Caco-2 (cell line): Measurements from ENCODE around the gene CCDC178. TPM values are rescaled to one million over a fixed set of nuclear protein-coding genes. Genes with fewer than 3 reads are reported as not detected.
"Not testable (repeated sequence)": the region's sequence is repeated elsewhere in the genome, so short reads cannot be mapped to it uniquely, and the experiment has no call there.

Experiments
- BruUV-seq: library from RNA; stranded (reverse); fragments of 400-500 nt; replicated peaks from 2 replicates; lab custom pipeline; 2021; lab: Mats Ljungman, UMichigan
- CTCF ChIA-PET: fragments of 300-600 bp; sonication (Branson Sonifier 250); formaldehyde crosslinking; loops from one replicate; lab custom pipeline; 2022; ENCODE audit warnings: antibody characterized with exemption; lab: Charles Lee
- POLR2A ChIA-PET: fragments of 300-600 bp; sonication (Branson Sonifier 250); formaldehyde crosslinking; loops from one replicate; lab custom pipeline; 2022; ENCODE audit warnings: antibody characterized with exemption; lab: Charles Lee
- DNase-seq, 2 experiments: peaks; one replicate each; pipeline versions ENCODE4 v3.0.0 to v3.0.0-alpha.2; 2020 to 2022
- H3K27me3 ChIP-seq: replicated peaks from 2 replicates; pipeline ENCODE4 v1.6.0; 2011; ENCODE audit warnings: low read length; ENCODE audit not compliant: control insufficient read depth, insufficient read depth
- H3K36me3 ChIP-seq: 2 replicates; pipeline ENCODE4 v1.5.1; 2011; ENCODE audit warnings: low read length; ENCODE audit not compliant: control insufficient read depth, insufficient read depth
- H3K4me1 ChIP-seq: fragments of 250-450 bp; sonication (Bioruptor Pico); 2 replicates; pipeline ENCODE4 v1.5.1; 2020; ENCODE audit warnings: mild to moderate bottlenecking
- H3K4me3 ChIP-seq: 2 replicates; pipeline ENCODE4 v1.5.1; 2011; ENCODE audit warnings: low read depth, mild to moderate bottlenecking, control low read depth, low read length
- H3K9me3 ChIP-seq: fragments of 250-450 bp; sonication (Bioruptor Pico); 2 replicates; pipeline ENCODE4 v1.5.1; 2020; ENCODE audit warnings: mild to moderate bottlenecking, moderate library complexity
- H3K27ac Mint-ChIP-seq: one replicate; pipeline ENCODE4 v1.8.0; 2022; ENCODE audit warnings: mixed read lengths; ENCODE audit not compliant: unreplicated experiment
- H3K27me3 Mint-ChIP-seq: one replicate; pipeline ENCODE4 v1.8.0; 2022; ENCODE audit warnings: mixed read lengths; ENCODE audit not compliant: insufficient read depth, unreplicated experiment
- H3K36me3 Mint-ChIP-seq: one replicate; pipeline ENCODE4 v1.8.0; 2022; ENCODE audit warnings: mild to moderate bottlenecking, mixed read lengths; ENCODE audit not compliant: insufficient read depth, unreplicated experiment
- H3K4me1 Mint-ChIP-seq: one replicate; pipeline ENCODE4 v1.8.0; 2022; ENCODE audit warnings: low read depth, mixed read lengths; ENCODE audit not compliant: unreplicated experiment
- H3K4me3 Mint-ChIP-seq: one replicate; pipeline ENCODE4 v1.8.0; 2022; ENCODE audit warnings: mild to moderate bottlenecking, moderate library complexity, mixed read lengths; ENCODE audit not compliant: unreplicated experiment
- H3K9me3 Mint-ChIP-seq: one replicate; pipeline ENCODE4 v1.8.0; 2022; ENCODE audit warnings: mixed read lengths; ENCODE audit not compliant: unreplicated experiment
- intact Hi-C: fragments of 100-400 bp; cut with micrococcal nuclease; formaldehyde crosslinking; loops from one replicate; pipeline ENCODE4 v1.10.0; 2022; ENCODE audit not compliant: unreplicated experiment
- total RNA-seq: library from RNA; stranded (reverse); gene quantifications from 2 replicates; pipeline ENCODE4 v1.2.3, GENCODE V29; 2022
- TF ChIP-seq, protein P1 (sequence below), 2 experiments: fragments of 200-600 bp in 1 of 2; IDR thresholded peaks; 1 replicate in 1 of 2; 2 replicates in 1 of 2; pipeline versions ENCODE4 v1.5.1 to v1.8.0; 2011 to 2022; ENCODE audit warnings: antibody characterized with exemption in 1 of 2, control low read depth in 1 of 2, inconsistent platforms in 1 of 2, low read depth in 1 of 2, low read length in 1 of 2, mild to moderate bottlenecking in 1 of 2, moderate library complexity in 1 of 2; ENCODE audit not compliant: insufficient read depth in 1 of 2, severe bottlenecking in 1 of 2, unreplicated experiment in 1 of 2

CCDC178 gene
- total RNA-seq, 1 experiment from 2014 or later: not detected

DNA sequence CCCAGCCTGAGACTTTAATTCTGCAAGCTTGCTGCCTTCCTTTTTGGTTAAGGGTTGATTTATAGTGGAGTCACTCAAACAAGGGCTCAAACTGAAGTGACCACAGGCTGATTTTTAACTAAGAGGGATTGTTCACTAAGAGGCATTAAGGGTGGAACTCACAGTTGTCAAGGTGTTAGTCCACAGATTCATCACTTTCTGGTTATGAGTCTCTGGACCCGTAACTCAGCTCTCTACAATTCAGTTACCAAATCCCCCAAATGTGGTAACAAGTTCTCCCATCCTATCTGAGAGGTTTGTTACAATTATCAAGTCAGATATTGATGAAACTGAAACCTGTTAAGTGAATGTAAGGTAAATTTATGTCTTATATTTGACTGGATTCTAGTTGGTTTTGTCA is 481.8 kb downstream of the CCDC178 start:
- ChIA-PET POLR2A (no interaction called here), CTCF (no interaction called here)
- Histone ChIP-seq H3K4me1 (no peaks in the 10 kb centered on the region), H3K4me3 (no peak overlapping the region), H3K36me3 (no peaks in the 10 kb centered on the region), H3K9me3 (no peaks in the 10 kb centered on the region), H3K27me3 (no peaks in the 10 kb centered on the region)
- BruUV-seq: no TSS peak
- TF ChIP-seq, protein P1, sequence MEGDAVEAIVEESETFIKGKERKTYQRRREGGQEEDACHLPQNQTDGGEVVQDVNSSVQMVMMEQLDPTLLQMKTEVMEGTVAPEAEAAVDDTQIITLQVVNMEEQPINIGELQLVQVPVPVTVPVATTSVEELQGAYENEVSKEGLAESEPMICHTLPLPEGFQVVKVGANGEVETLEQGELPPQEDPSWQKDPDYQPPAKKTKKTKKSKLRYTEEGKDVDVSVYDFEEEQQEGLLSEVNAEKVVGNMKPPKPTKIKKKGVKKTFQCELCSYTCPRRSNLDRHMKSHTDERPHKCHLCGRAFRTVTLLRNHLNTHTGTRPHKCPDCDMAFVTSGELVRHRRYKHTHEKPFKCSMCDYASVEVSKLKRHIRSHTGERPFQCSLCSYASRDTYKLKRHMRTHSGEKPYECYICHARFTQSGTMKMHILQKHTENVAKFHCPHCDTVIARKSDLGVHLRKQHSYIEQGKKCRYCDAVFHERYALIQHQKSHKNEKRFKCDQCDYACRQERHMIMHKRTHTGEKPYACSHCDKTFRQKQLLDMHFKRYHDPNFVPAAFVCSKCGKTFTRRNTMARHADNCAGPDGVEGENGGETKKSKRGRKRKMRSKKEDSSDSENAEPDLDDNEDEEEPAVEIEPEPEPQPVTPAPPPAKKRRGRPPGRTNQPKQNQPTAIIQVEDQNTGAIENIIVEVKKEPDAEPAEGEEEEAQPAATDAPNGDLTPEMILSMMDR (IDR thresholded peaks at IDR 0.05; ENCODE audit: insufficient read depth in 1 of 2, low read depth in 1 of 2, low read length in 1 of 2, severe bottlenecking in 1 of 2, unreplicated experiment in 1 of 2): no peak
- Mint-ChIP-seq H3K4me1 (no peaks in the 10 kb centered on the region), H3K27me3 (no peaks in the 10 kb centered on the region), H3K9me3 (no peaks in the 10 kb centered on the region), H3K27ac (no peak overlapping the region), H3K36me3 (no peaks in the 10 kb centered on the region), H3K4me3 (no peak overlapping the region)
- intact Hi-C loops: no loop called here
- no peak for DNase-seq

DNA sequence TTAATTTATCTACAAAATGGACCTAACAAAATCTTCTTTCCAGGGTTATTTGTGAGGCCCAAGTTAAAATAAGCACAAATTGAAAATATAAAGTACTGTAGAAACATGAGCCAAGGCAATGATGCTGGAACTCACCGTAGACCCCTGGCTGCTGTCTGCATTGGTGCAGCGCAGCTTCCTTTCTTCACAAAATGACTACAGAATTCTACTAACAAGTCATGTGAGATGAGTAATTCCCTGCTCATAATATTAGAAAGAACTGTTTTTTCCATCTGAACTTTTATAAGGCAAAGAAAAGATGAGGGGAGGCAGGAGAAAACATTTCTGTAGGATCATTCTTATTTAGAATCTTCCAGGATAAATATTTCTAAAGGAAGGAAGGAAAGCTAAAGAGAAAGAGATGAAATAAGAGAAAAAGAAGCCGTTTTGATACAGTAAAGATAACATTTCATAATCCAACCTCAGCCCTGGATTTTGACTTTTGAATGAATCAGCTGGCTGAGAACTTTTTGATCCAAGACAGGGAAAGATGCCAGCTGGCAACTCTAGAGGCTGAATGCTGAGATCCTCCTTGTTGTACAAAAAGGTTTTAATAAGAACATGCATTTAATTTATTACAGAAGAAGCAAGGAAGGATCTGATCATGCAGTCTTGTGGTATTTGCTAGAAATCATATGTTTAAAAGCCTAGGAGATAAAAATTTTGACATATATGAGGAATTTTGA is 483.8 kb downstream of the CCDC178 start:
- ChIA-PET POLR2A (no interaction called here), CTCF (no interaction called here)
- BruUV-seq: no TSS peak
- Mint-ChIP-seq H3K27me3 (no peaks in the 10 kb centered on the region), H3K27ac (no peak overlapping the region), H3K9me3 (peaks cover 10% of the 10 kb centered on the region), H3K4me1 (no peaks in the 10 kb centered on the region), H3K4me3 (no peak overlapping the region), H3K36me3 (no peaks in the 10 kb centered on the region)
- TF ChIP-seq, protein P1 (IDR thresholded peaks at IDR 0.05; ENCODE audit: insufficient read depth in 1 of 2, low read depth in 1 of 2, low read length in 1 of 2, severe bottlenecking in 1 of 2, unreplicated experiment in 1 of 2): no peak
- intact Hi-C loops: no loop called here
- DNase-seq: no peak
- no peak overlapping the region for H3K4me3 ChIP-seq
- H3K9me3 ChIP-seq: no peaks in the 10 kb centered on the region
- no peaks in the 10 kb centered on the region for H3K4me1 ChIP-seq
- no peaks in the 10 kb centered on the region for H3K27me3 ChIP-seq
- no peaks in the 10 kb centered on the region for H3K36me3 ChIP-seq

DNA sequence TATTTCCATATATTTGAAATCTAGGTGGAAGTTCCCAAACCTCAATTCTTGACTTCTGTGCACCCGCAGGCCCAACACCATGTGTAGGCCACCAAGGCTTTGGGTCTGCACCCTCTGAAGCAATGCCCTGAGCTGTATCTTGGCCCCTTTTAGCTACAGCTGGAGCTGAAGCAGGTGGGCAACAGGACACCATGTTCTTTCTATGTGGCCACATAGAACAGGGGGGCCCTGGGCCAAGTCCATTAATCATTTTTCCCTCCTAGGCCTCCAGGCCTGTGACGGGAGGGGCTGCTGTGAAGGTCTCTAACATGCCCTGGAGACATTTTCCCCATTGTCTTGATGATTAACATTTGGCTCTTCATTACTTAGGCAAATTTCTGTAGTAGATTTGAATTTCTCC is 488.2 kb downstream of the CCDC178 start:
- H3K4me1 ChIP-seq, H3K27me3 Mint-ChIP-seq, H3K27ac Mint-ChIP-seq, CTCF ChIA-PET, H3K9me3 ChIP-seq, BruUV-seq, POLR2A ChIA-PET, H3K4me3 ChIP-seq, H3K36me3 ChIP-seq, H3K4me3 Mint-ChIP-seq, H3K4me1 Mint-ChIP-seq, H3K27me3 ChIP-seq, H3K9me3 Mint-ChIP-seq, H3K36me3 Mint-ChIP-seq, DNase-seq, intact Hi-C loops: not testable (repeated sequence)
